SK-N-MC (cell line): Measurements from ENCODE around the gene IL21R.

ENCODE experiments used
- EZH2 ChIP-seq: fragments of 200-600 bp; sonication (generic); IDR thresholded peaks from one replicate; pipeline ENCODE4 v1.6.1; 2017; ENCODE audit warnings: antibody characterized with exemption
- FOXP2 ChIP-seq: optimal IDR thresholded peaks from 2 replicates; pipeline ENCODE3; 2011; ENCODE audit warnings: mild to moderate bottlenecking, moderate library complexity; ENCODE audit not compliant: insufficient read depth; ENCODE audit errors: extremely low read length, control extremely low read depth
- POLR2AphosphoS5 ChIP-seq: IDR thresholded peaks from 2 replicates; pipeline ENCODE4 v1.6.1; 2012; ENCODE audit warnings: mild to moderate bottlenecking, low read depth, low read length, borderline replicate concordance

- TF ChIP-seq EZH2 (no peak), POLR2AphosphoS5 (no peak), FOXP2 (no peak)
Observed at GRCh38 chr16:27465483-27465879, 63.5 kb downstream of the IL21R start.
